Sigmoid colon (tissue), 4 donors: ENCODE data around the gene DRAXIN.

Experiments
- CTCF ChIP-seq, 4 experiments: fragments of 450-650 bp in 3 of 4; fragments of 200-600 bp in 1 of 4; IDR thresholded peaks; one replicate each; pipeline ENCODE4 v1.5.1; 2016 to 2019; ENCODE audit warnings: antibody characterized with exemption in 4 of 4, mild to moderate bottlenecking in 3 of 4, moderate library complexity in 2 of 4
- POLR2AphosphoS5 ChIP-seq, 4 donors: sonication (generic); formaldehyde crosslinking; IDR thresholded peaks; one replicate each; pipeline ENCODE4 v1.6.1; 2017; ENCODE audit warnings: antibody characterized with exemption in 4 of 4

DNA sequence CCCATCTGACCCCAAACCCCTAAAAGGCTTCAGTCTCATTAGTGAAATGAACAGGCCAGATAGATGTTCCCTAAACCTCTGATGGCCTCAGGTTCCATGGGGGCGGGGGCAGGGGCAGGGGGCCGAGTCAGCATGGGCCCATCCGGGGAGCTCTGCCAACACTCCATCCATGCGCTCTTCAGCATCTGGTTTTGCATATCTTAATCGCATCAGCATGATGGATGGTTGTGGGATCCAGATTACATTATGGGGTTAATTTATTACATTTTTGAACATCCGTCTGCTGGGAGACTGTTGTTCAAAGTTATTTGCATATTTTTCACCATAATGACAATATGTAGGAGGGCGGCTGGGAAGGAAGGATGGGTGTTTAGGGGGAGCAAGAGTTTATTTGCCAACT is 7.4 kb upstream of the DRAXIN start:
- TF ChIP-seq POLR2AphosphoS5 (IDR thresholded peaks at IDR 0.05), result no peak
- no peak for TF ChIP-seq CTCF (IDR thresholded peaks at IDR 0.05)
